HK-2 (cell line): ENCODE measurements around the gene GALNT8.
"Not testable (repeated sequence)": the region's sequence is repeated elsewhere in the genome, so short reads cannot be mapped to it uniquely, and the experiment has no call there.

Experiments used
- DNase-seq: peaks from one replicate; pipeline ENCODE4 v3.0.0-alpha.2; 2018; ENCODE audit not compliant: unreplicated experiment

Gene GALNT8

GRCh38 chr12:4719821-4720636 lies at the start of gene GALNT8:
Gene GALNT8 (plus strand): TSS chr12:4720400. CDS start chr12:4720678, 278 bp downstream.
- DNase-seq = no peak

GRCh38 chr12:4679711-4680110 lies 40.5 kb upstream of the GALNT8 start:
- no peak for DNase-seq

GRCh38 chr12:4681732-4682131 lies 38.5 kb upstream of the GALNT8 start:
- DNase-seq = no peak

GRCh38 chr12:4685317-4685716 lies 34.9 kb upstream of the GALNT8 start:
- DNase-seq = no peak

- no peak for DNase-seq
Observed at GRCh38 chr12:4690760-4691159, 29.4 kb upstream of the GALNT8 start.

- DNase-seq = no peak
Observed at GRCh38 chr12:4700621-4701026, 19.6 kb upstream of the GALNT8 start.

- DNase-seq = no peak
Observed at GRCh38 chr12:4701395-4702190, 18.6 kb upstream of the GALNT8 start.

GRCh38 chr12:4703676-4704075 lies 16.5 kb upstream of the GALNT8 start:
- no peak for DNase-seq

- DNase-seq = no peak
Observed at GRCh38 chr12:4705824-4706223, 14.4 kb upstream of the GALNT8 start.

GRCh38 chr12:4707306-4707705 lies 12.9 kb upstream of the GALNT8 start:
- DNase-seq = no peak

GRCh38 chr12:4710113-4710512 lies 10.1 kb upstream of the GALNT8 start:
- no peak for DNase-seq

- no peak for DNase-seq
Observed at GRCh38 chr12:4714879-4715278, 5.3 kb upstream of the GALNT8 start.

- no peak for DNase-seq
Observed at GRCh38 chr12:4717806-4718205, 2.4 kb upstream of the GALNT8 start.

GRCh38 chr12:4720637-4720995 lies 416 bp downstream of the GALNT8 start:
- DNase-seq = no peak

- DNase-seq = not testable (repeated sequence)
Observed at GRCh38 chr12:4721587-4721986, 1.4 kb downstream of the GALNT8 start.

- DNase-seq = no peak
Observed at GRCh38 chr12:4723226-4723625, 3.0 kb downstream of the GALNT8 start.

- DNase-seq = no peak
Observed at GRCh38 chr12:4725057-4725456, 4.9 kb downstream of the GALNT8 start.

GRCh38 chr12:4734625-4735340 lies 14.6 kb downstream of the GALNT8 start:
- DNase-seq = no peak

- DNase-seq = no peak
Observed at GRCh38 chr12:4736091-4736490, 15.9 kb downstream of the GALNT8 start.

- no peak for DNase-seq
Observed at GRCh38 chr12:4738541-4738940, 18.3 kb downstream of the GALNT8 start.

- DNase-seq = no peak
Observed at GRCh38 chr12:4742416-4742970, 22.3 kb downstream of the GALNT8 start.

- no peak for DNase-seq
Observed at GRCh38 chr12:4743046-4743445, 22.8 kb downstream of the GALNT8 start.
